Islet precursor cell (in vitro differentiated cells): ENCODE measurements around the gene NR2F1-AS1.

Experiments
- DNase-seq: peaks from one replicate; pipeline ENCODE4 v3.0.0-alpha.2; 2018

The NR2F1-AS1 gene

GRCh38 chr5:93378073-93378472, 202.9 kb downstream of the NR2F1-AS1 start:
- no peak for DNase-seq

- no peak for DNase-seq
Observed at GRCh38 chr5:93371893-93372292, 209.1 kb downstream of the NR2F1-AS1 start.

- DNase-seq = no peak
Observed at GRCh38 chr5:93364378-93364777, 216.6 kb downstream of the NR2F1-AS1 start.

GRCh38 chr5:93360436-93361088, 220.5 kb downstream of the NR2F1-AS1 start:
- DNase-seq = no peak

GRCh38 chr5:93359960-93360305, 221.1 kb downstream of the NR2F1-AS1 start:
- DNase-seq = no peak
